Tibial nerve (tissue), 4 donors: Measurements from ENCODE around the gene RALY. TPM values are rescaled to one million over a fixed set of nuclear protein-coding genes. Genes with fewer than 3 reads are reported as not detected.

Source experiments
- DNase-seq, 2 donors: peaks; one replicate each; pipeline ENCODE4 v3.0.0-alpha.2; 2019; ENCODE audit warnings: low spot score in 2 of 2
- H3K27ac ChIP-seq, 4 donors: fragments of 200-600 bp; sonication (generic) in 3 of 4; one replicate each; pipeline ENCODE4 v1.5.1; 2017 to 2019; ENCODE audit warnings: mild to moderate bottlenecking in 1 of 4
- H3K27me3 ChIP-seq, 2 donors: fragments of 200-600 bp; sonication (generic) in 1 of 2; one replicate each; pipeline versions ENCODE4 v1.5.1 to v1.6.0; 2017 to 2019
- H3K36me3 ChIP-seq, 3 donors: fragments of 200-600 bp; sonication (generic); one replicate each; pipeline ENCODE4 v1.5.1; 2018 to 2019
- H3K4me1 ChIP-seq, 4 donors: fragments of 200-600 bp; sonication (generic) in 3 of 4; one replicate each; pipeline ENCODE4 v1.5.1; 2017 to 2019
- H3K4me3 ChIP-seq, 4 donors: fragments of 200-600 bp; sonication (generic) in 3 of 4; one replicate each; pipeline ENCODE4 v1.5.1; 2017 to 2019; ENCODE audit warnings: mild to moderate bottlenecking in 1 of 4, moderate library complexity in 1 of 4
- H3K9me3 ChIP-seq, 4 donors: fragments of 200-600 bp; sonication (generic) in 3 of 4; one replicate each; pipeline ENCODE4 v1.5.1; 2017 to 2019
- EP300 ChIP-seq, 2 donors: sonication (generic); formaldehyde crosslinking; IDR thresholded peaks; one replicate each; pipeline ENCODE4 v1.6.1; 2017; ENCODE audit warnings: antibody characterized with exemption in 2 of 2, mild to moderate bottlenecking in 1 of 2
- POLR2A ChIP-seq, 2 donors: fragments of 450-650 bp; IDR thresholded peaks; one replicate each; pipeline ENCODE4 v1.6.1; 2017; ENCODE audit warnings: antibody characterized with exemption in 2 of 2, mild to moderate bottlenecking in 2 of 2, moderate library complexity in 2 of 2
- WGBS, 2 donors: methylation state at CpG; one replicate each; pipeline ENCODE4 v1.1.5; 2018; 5-methylcytosine and 5-hydroxymethylcytosine counted together
- total RNA-seq, 4 donors: library from RNA; depleted of rRNA; stranded (reverse); fragments of >200 nt; gene quantifications; one replicate each; pipeline ENCODE4 v1.1.0, GENCODE V29; 2016
- TF ChIP-seq, protein P1 (sequence below), 5 experiments: fragments of 200-600 bp in 3 of 5; fragments of 450-650 bp in 2 of 5; sonication (generic) in 3 of 5; IDR thresholded peaks; one replicate each; pipeline ENCODE4 v1.5.1; 2016 to 2019; ENCODE audit warnings: antibody characterized with exemption in 5 of 5, mild to moderate bottlenecking in 3 of 5, moderate library complexity in 2 of 5

RALY gene
- total RNA-seq, 4 donors from 2014 or later: 69.1 to 107 (median 96.4) TPM

DNA sequence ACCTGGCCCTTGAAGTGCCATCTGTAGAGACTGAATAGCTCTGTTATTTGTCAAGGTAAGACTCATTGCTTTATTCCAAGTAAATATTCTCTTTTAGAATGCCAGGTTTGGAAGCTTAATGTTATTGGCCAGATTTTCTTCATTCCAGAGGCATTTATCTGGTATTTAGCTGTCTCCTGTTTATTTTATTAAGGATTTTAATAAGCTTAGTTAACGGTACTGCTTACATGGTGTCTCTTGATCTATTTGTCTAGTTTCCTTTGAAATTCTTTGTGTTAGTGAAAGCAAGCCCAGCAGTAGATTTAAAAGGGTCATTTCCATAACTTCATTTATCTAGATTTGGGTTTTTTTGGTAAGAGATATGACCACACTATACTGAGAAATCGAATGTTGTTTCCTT is 7.7 kb downstream of the RALY start:
- H3K27ac ChIP-seq: no peak overlapping the region
- peaks cover 0 to 75% (median 31%) of the 10 kb centered on the region in 4 donors for H3K4me1 ChIP-seq
- 48 to 51% methylated on average over 2 of the region's 2 CpGs for WGBS, 2 donors

DNA sequence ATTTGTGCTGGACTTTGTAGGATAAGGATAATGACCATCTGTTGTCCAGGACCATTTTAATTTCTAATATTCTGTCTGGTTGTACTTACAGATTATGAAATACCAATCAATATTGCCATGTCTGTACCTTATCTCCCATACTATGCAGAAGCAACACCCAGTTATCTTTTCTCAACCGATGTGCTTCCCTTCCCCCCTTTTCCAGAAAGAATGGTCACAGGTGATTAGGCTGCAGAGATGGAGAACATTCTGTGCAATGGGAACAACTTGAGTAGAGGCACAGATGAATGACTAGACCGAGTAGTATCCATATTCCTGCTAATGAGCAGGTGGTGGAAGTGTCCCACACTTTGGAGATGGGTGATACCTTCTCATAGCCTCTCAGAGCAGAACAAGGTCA is 10.5 kb downstream of the RALY start:
- TF ChIP-seq POLR2A (IDR thresholded peaks at IDR 0.05) (no peak), EP300 (IDR thresholded peaks at IDR 0.05) (no peak)
- TF ChIP-seq, protein P1, sequence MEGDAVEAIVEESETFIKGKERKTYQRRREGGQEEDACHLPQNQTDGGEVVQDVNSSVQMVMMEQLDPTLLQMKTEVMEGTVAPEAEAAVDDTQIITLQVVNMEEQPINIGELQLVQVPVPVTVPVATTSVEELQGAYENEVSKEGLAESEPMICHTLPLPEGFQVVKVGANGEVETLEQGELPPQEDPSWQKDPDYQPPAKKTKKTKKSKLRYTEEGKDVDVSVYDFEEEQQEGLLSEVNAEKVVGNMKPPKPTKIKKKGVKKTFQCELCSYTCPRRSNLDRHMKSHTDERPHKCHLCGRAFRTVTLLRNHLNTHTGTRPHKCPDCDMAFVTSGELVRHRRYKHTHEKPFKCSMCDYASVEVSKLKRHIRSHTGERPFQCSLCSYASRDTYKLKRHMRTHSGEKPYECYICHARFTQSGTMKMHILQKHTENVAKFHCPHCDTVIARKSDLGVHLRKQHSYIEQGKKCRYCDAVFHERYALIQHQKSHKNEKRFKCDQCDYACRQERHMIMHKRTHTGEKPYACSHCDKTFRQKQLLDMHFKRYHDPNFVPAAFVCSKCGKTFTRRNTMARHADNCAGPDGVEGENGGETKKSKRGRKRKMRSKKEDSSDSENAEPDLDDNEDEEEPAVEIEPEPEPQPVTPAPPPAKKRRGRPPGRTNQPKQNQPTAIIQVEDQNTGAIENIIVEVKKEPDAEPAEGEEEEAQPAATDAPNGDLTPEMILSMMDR (IDR thresholded peaks at IDR 0.05): no peak
- Histone ChIP-seq H3K4me3 (no peak overlapping the region), H3K27ac (no peak overlapping the region), H3K36me3 (peaks cover 0 to 3% (median 0%) of the 10 kb centered on the region in 3 donors), H3K27me3 (no peaks in the 10 kb centered on the region), H3K9me3 (no peaks in the 10 kb centered on the region), H3K4me1 (peaks cover 0 to 67% (median 17%) of the 10 kb centered on the region in 4 donors)
- WGBS, 2 donors: 83 to 86% methylated on average over 2 of the region's 2 CpGs
- DNase-seq: no peak

More for the DNA sequence above, 7.7 kb downstream of the RALY start:
- Histone ChIP-seq H3K9me3 (no peaks in the 10 kb centered on the region), H3K36me3 (no peaks in the 10 kb centered on the region), H3K27me3 (no peaks in the 10 kb centered on the region), H3K4me3 (no peak overlapping the region)
- TF ChIP-seq, protein P1 (IDR thresholded peaks at IDR 0.05): no peak
- no peak for TF ChIP-seq POLR2A (IDR thresholded peaks at IDR 0.05)
- no peak for TF ChIP-seq EP300 (IDR thresholded peaks at IDR 0.05)
- no peak for DNase-seq

- 93 to 94% methylated on average over 11 of the region's 11 CpGs for WGBS, 2 donors
- Histone ChIP-seq H3K4me3 (no peak overlapping the region), H3K4me1 (peaks cover 0 to 67% (median 19%) of the 10 kb centered on the region in 4 donors), H3K27me3 (no peaks in the 10 kb centered on the region), H3K9me3 (no peaks in the 10 kb centered on the region), H3K27ac (no peak overlapping the region), H3K36me3 (peaks cover 0 to 3% (median 0%) of the 10 kb centered on the region in 3 donors)
- TF ChIP-seq, protein P1 (IDR thresholded peaks at IDR 0.05): no peak
- TF ChIP-seq EP300 (IDR thresholded peaks at IDR 0.05) (no peak), POLR2A (IDR thresholded peaks at IDR 0.05) (no peak)
- DNase-seq: no peak
Measured at GRCh38 chr20:34004790-34005457, 11.2 kb downstream of the RALY start.

GRCh38 chr20:34006619-34007018 is 12.9 kb downstream of the RALY start:
- peaks cover 0 to 65% (median 22%) of the 10 kb centered on the region in 4 donors for H3K4me1 ChIP-seq
- TF ChIP-seq, protein P1 (IDR thresholded peaks at IDR 0.05): no peak
- TF ChIP-seq EP300 (IDR thresholded peaks at IDR 0.05) (no peak), POLR2A (IDR thresholded peaks at IDR 0.05) (no peak)
- no peaks in the 10 kb centered on the region for H3K9me3 ChIP-seq
- no peak for DNase-seq
- H3K4me3 ChIP-seq: no peak overlapping the region
- peaks cover 0 to 3% (median 0%) of the 10 kb centered on the region in 3 donors for H3K36me3 ChIP-seq
- no peak overlapping the region for H3K27ac ChIP-seq
- WGBS, 2 donors: 85 to 88% methylated on average over 2 of the region's 2 CpGs
- no peaks in the 10 kb centered on the region for H3K27me3 ChIP-seq

DNA sequence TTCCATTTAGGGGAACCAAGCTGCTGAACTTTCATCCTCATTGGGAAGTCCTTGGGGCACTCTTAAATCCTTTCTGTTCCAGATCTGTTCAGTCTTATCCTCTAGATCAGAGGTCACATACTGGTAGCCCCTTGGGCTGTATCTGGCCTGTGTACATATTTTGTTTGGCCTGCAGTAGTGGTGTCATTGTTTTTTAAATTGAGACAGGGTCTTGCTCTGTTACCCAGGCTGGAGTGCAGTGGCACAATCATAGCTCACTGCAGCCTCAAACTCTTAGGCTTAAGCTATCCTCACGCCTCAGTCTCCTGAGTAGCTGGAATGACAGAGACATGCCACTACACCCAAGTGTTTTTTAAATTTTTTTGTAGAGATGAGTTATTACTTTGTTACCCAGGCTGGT is 14.8 kb downstream of the RALY start:
- DNase-seq: no peak
- Histone ChIP-seq H3K9me3 (no peaks in the 10 kb centered on the region), H3K4me3 (no peak overlapping the region), H3K27ac (no peak overlapping the region), H3K36me3 (peaks cover 0 to 3% (median 0%) of the 10 kb centered on the region in 3 donors), H3K27me3 (no peaks in the 10 kb centered on the region), H3K4me1 (peaks cover 0 to 67% (median 23%) of the 10 kb centered on the region in 4 donors)
- no peak for TF ChIP-seq EP300 (IDR thresholded peaks at IDR 0.05)
- TF ChIP-seq POLR2A (IDR thresholded peaks at IDR 0.05): no peak
- TF ChIP-seq, protein P1 (IDR thresholded peaks at IDR 0.05): no peak
- 93% methylated on average over 1 of the region's 1 CpG for WGBS, 2 donors
